NAMALWA (cell line): ENCODE results near the gene PPARD.
A peak's percentile ranks its signal among the peaks of the same experiment; 100 is the strongest.
"Not testable (repeated sequence)": the region's sequence is repeated elsewhere in the genome, so short reads cannot be mapped to it uniquely, and the experiment has no call there.

Experiments used
- DNase-seq: peaks from one replicate; pipeline ENCODE4 v3.0.0-alpha.2; 2015; ENCODE audit warnings: low spot score

PPARD gene

GRCh38 chr6:35406711-35407485 lies 64.5 kb downstream of the PPARD start:
- no peak for DNase-seq

GRCh38 chr6:35409245-35409644 lies 66.9 kb downstream of the PPARD start:
- no peak for DNase-seq

GRCh38 chr6:35410131-35410530 lies 67.8 kb downstream of the PPARD start:
- no peak for DNase-seq

- no peak for DNase-seq
Observed at GRCh38 chr6:35411066-35411465, 68.7 kb downstream of the PPARD start.

GRCh38 chr6:35412102-35412501 lies 69.7 kb downstream of the PPARD start:
- DNase-seq, result no peak

GRCh38 chr6:35413911-35414310 lies 71.6 kb downstream of the PPARD start:
- DNase-seq, result no peak

- peak; percentile 68 for DNase-seq
Observed at GRCh38 chr6:35415065-35415891, 72.9 kb downstream of the PPARD start.

GRCh38 chr6:35417979-35418661 lies 75.8 kb downstream of the PPARD start:
- no peak for DNase-seq

GRCh38 chr6:35419417-35419816 lies 77.1 kb downstream of the PPARD start:
- DNase-seq, result peak; percentile 48

GRCh38 chr6:35419961-35420360 lies 77.6 kb downstream of the PPARD start:
- DNase-seq, result no peak

- DNase-seq, result no peak
Observed at GRCh38 chr6:35425284-35425683, 82.9 kb downstream of the PPARD start.

GRCh38 chr6:35426074-35426473 lies 83.7 kb downstream of the PPARD start:
- DNase-seq, result no peak

- no peak for DNase-seq
Observed at GRCh38 chr6:35427435-35427834, 85.1 kb downstream of the PPARD start.

- DNase-seq, result no peak
Observed at GRCh38 chr6:35427851-35428321, 85.5 kb downstream of the PPARD start.

- DNase-seq, result no peak
Observed at GRCh38 chr6:35428421-35429149, 86.2 kb downstream of the PPARD start.

- DNase-seq, result no peak
Observed at GRCh38 chr6:35429463-35429862, 87.1 kb downstream of the PPARD start.

- DNase-seq, result no peak
Observed at GRCh38 chr6:35432291-35432690, 89.9 kb downstream of the PPARD start.

- not testable (repeated sequence) for DNase-seq
Observed at GRCh38 chr6:35432702-35433101, 90.3 kb downstream of the PPARD start.

- DNase-seq, result no peak
Observed at GRCh38 chr6:35435074-35435837, 92.9 kb downstream of the PPARD start.

- no peak for DNase-seq
Observed at GRCh38 chr6:35436071-35436857, 93.9 kb downstream of the PPARD start.
